Measurements from ENCODE around the gene CRACDL.

CRACDL gene

GRCh38 chr2:98744595-98744994 is 191.4 kb downstream of the CRACDL start:
- Histone ChIP-seq H4K20me1 (ENCODE audit: insufficient read depth, low read length) (no peaks in the 10 kb centered on the region), H3K4me2 (ENCODE audit: low read length) (no peak overlapping the region), H3K4me1 (ENCODE audit: low read length) (peaks cover 12% of the 10 kb centered on the region), H3K4me3 (ENCODE audit: low read length) (no peak overlapping the region), H3K9me3 (ENCODE audit: insufficient read depth, low read length) (no peaks in the 10 kb centered on the region), H3K27ac (ENCODE audit: low read length) (no peak overlapping the region), H3K27me3 (ENCODE audit: low read depth, low read length) (peaks cover 8% of the 10 kb centered on the region; the same call in 1 of the 2 replicates), H3K79me2 (ENCODE audit: low read length) (no peaks in the 10 kb centered on the region), H2AFZ (ENCODE audit: low read depth, low read length) (no peak overlapping the region), H3K36me3 (replicated peaks; ENCODE audit: low read depth, low read length) (no peaks in the 10 kb centered on the region), H3K9ac (ENCODE audit: low read length) (no peak overlapping the region)
- no peak for TF ChIP-seq CTCF (IDR thresholded peaks at IDR 0.05; ENCODE audit: low read depth, low read length)
- no peak for TF ChIP-seq EZH2phosphoT487 (IDR thresholded peaks at IDR 0.05; ENCODE audit: low read depth)
